Measurements from ENCODE around the gene INPP4B.

DNA sequence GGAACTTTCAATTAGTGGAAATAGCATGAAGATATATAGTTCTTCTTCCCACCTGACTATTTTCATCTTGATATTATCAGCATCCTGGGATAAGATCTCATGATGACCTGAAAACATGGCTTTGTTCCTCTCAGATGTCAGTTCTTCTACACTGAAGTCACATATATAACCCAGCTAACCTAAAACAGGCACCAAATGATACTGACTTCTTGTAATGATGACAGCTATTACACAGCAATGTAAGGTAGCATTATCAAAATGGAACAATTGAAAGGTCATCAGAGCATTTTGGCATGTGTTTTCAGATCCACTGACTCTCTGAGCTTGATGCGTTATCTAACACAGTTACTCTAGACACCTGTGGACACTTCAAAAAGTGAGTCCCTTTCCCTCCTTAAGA lies 469.9 kb downstream of the INPP4B start:
- TF ChIP-seq, protein P1, sequence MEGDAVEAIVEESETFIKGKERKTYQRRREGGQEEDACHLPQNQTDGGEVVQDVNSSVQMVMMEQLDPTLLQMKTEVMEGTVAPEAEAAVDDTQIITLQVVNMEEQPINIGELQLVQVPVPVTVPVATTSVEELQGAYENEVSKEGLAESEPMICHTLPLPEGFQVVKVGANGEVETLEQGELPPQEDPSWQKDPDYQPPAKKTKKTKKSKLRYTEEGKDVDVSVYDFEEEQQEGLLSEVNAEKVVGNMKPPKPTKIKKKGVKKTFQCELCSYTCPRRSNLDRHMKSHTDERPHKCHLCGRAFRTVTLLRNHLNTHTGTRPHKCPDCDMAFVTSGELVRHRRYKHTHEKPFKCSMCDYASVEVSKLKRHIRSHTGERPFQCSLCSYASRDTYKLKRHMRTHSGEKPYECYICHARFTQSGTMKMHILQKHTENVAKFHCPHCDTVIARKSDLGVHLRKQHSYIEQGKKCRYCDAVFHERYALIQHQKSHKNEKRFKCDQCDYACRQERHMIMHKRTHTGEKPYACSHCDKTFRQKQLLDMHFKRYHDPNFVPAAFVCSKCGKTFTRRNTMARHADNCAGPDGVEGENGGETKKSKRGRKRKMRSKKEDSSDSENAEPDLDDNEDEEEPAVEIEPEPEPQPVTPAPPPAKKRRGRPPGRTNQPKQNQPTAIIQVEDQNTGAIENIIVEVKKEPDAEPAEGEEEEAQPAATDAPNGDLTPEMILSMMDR (IDR thresholded peaks at IDR 0.05; ENCODE audit: low read depth, low read length) = no peak
- no peak for TF ChIP-seq EZH2phosphoT487 (IDR thresholded peaks at IDR 0.05; ENCODE audit: low read depth)
